ENCODE data around the gene PTGES3L. TPM values are rescaled to one million over a fixed set of nuclear protein-coding genes. Genes with fewer than 3 reads are reported as not detected.

The PTGES3L gene
- total and polyA plus RNA-seq, 2 of the 13 experiments (the other 11 are each of a cell fraction or from before 2014, with no cell fraction given) = 1.2 to 2.9 TPM

DNA sequence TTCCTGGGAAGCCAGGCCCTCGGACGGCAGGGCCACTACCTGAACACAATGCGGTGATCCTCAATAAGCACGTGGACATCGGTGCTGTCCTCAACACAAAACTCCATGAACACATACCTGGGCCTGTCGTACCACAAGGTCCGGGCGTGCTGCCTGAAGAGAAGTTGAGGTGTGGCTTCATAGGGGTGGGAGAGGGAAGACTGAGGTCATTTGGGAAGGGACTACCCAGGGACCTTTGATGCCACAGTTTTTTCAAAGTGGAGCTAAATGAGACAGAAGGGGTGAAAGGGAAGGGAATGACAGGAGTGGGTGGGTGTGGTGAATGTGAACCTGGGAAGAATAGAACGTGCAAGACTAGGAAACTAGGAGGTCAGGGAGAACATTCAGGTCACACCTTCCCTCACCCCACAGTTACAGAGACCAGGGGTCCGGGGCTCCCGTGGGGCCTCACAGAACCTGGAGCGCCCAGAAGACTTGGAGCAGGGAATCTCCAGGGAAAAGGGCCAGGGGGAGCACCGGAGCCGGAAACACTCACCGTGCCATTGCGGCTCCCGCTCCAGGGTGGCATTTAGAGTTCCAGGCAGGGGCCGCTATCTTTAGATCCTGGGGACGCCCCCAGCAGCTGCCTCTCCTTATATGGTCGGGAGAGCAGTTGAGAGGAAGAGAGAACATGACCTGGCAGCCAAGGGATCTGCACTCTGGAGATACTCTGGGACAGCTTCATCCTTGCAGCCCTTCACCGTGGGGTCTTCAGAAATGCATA is at the start of gene PTGES3L (continued):
- TF ChIP-seq, protein P1, sequence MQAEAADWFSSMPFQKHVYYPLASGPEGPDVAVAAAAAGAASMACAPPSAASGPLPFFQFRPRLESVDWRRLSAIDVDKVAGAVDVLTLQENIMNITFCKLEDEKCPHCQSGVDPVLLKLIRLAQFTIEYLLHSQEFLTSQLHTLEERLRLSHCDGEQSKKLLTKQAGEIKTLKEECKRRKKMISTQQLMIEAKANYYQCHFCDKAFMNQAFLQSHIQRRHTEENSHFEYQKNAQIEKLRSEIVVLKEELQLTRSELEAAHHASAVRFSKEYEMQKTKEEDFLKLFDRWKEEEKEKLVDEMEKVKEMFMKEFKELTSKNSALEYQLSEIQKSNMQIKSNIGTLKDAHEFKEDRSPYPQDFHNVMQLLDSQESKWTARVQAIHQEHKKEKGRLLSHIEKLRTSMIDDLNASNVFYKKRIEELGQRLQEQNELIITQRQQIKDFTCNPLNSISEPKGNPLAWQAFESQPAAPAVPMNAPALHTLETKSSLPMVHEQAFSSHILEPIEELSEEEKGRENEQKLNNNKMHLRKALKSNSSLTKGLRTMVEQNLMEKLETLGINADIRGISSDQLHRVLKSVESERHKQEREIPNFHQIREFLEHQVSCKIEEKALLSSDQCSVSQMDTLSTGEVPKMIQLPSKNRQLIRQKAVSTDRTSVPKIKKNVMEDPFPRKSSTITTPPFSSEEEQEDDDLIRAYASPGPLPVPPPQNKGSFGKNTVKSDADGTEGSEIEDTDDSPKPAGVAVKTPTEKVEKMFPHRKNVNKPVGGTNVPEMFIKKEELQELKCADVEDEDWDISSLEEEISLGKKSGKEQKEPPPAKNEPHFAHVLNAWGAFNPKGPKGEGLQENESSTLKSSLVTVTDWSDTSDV (CRISPR knock-in tag; IDR thresholded peaks at IDR 0.05) = peak; percentile 73; the same call in 1 of the 2 replicates
- peak; percentile 95 for TF ChIP-seq SRF (IDR thresholded peaks at IDR 0.05; ENCODE audit: low read depth, low read length)
- 0 out of 2 replicates have a peak, but pooled peaks have one; percentile 9 for TF ChIP-seq BHLHE40 (IDR thresholded peaks at IDR 0.05; ENCODE audit: low read length)
- TF ChIP-seq TAF1 (CRISPR knock-in tag; IDR thresholded peaks at IDR 0.05) = no peak
- TF ChIP-seq, protein P2, sequence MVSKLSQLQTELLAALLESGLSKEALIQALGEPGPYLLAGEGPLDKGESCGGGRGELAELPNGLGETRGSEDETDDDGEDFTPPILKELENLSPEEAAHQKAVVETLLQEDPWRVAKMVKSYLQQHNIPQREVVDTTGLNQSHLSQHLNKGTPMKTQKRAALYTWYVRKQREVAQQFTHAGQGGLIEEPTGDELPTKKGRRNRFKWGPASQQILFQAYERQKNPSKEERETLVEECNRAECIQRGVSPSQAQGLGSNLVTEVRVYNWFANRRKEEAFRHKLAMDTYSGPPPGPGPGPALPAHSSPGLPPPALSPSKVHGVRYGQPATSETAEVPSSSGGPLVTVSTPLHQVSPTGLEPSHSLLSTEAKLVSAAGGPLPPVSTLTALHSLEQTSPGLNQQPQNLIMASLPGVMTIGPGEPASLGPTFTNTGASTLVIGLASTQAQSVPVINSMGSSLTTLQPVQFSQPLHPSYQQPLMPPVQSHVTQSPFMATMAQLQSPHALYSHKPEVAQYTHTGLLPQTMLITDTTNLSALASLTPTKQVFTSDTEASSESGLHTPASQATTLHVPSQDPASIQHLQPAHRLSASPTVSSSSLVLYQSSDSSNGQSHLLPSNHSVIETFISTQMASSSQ (IDR thresholded peaks at IDR 0.05; ENCODE audit: low read depth) = no peak
- TF ChIP-seq, protein P2 (CRISPR knock-in tag; IDR thresholded peaks at IDR 0.05; ENCODE audit: borderline replicate concordance) = peak; percentile 36; the same call in 1 of the 2 replicates
- TF ChIP-seq, protein P3, sequence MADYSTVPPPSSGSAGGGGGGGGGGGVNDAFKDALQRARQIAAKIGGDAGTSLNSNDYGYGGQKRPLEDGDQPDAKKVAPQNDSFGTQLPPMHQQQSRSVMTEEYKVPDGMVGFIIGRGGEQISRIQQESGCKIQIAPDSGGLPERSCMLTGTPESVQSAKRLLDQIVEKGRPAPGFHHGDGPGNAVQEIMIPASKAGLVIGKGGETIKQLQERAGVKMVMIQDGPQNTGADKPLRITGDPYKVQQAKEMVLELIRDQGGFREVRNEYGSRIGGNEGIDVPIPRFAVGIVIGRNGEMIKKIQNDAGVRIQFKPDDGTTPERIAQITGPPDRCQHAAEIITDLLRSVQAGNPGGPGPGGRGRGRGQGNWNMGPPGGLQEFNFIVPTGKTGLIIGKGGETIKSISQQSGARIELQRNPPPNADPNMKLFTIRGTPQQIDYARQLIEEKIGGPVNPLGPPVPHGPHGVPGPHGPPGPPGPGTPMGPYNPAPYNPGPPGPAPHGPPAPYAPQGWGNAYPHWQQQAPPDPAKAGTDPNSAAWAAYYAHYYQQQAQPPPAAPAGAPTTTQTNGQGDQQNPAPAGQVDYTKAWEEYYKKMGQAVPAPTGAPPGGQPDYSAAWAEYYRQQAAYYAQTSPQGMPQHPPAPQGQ (CRISPR knock-in tag; IDR thresholded peaks at IDR 0.05; ENCODE audit: borderline replicate concordance) = no peak
- TF ChIP-seq, protein P4, sequence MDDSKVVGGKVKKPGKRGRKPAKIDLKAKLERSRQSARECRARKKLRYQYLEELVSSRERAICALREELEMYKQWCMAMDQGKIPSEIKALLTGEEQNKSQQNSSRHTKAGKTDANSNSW (CRISPR knock-in tag; IDR thresholded peaks at IDR 0.05; ENCODE audit: borderline replicate concordance) = no peak
- TF ChIP-seq, protein P5, sequence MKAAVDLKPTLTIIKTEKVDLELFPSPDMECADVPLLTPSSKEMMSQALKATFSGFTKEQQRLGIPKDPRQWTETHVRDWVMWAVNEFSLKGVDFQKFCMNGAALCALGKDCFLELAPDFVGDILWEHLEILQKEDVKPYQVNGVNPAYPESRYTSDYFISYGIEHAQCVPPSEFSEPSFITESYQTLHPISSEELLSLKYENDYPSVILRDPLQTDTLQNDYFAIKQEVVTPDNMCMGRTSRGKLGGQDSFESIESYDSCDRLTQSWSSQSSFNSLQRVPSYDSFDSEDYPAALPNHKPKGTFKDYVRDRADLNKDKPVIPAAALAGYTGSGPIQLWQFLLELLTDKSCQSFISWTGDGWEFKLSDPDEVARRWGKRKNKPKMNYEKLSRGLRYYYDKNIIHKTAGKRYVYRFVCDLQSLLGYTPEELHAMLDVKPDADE (CRISPR knock-in tag; IDR thresholded peaks at IDR 0.05) = no peak
- TF ChIP-seq ZNF644 (CRISPR knock-in tag; IDR thresholded peaks at IDR 0.05; ENCODE audit: low read depth) = 0 out of 2 replicates have a peak, but pooled peaks have one; percentile 5
- TF ChIP-seq, protein P6, sequence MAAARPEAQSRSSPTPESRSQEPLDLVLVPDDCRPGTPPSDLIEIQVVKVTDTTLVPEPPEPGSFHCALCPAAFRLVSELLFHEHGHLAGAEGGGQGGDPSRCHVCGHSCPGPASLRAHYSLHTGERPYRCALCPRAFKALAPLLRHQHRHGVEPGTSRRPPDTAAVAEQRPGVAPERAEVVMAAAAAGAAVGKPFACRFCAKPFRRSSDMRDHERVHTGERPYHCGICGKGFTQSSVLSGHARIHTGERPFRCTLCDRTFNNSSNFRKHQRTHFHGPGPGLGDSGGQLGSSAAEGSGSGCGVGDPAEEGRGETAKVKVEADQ (CRISPR knock-in tag; IDR thresholded peaks at IDR 0.05; ENCODE audit: borderline replicate concordance) = no peak
- TF ChIP-seq, protein P7, sequence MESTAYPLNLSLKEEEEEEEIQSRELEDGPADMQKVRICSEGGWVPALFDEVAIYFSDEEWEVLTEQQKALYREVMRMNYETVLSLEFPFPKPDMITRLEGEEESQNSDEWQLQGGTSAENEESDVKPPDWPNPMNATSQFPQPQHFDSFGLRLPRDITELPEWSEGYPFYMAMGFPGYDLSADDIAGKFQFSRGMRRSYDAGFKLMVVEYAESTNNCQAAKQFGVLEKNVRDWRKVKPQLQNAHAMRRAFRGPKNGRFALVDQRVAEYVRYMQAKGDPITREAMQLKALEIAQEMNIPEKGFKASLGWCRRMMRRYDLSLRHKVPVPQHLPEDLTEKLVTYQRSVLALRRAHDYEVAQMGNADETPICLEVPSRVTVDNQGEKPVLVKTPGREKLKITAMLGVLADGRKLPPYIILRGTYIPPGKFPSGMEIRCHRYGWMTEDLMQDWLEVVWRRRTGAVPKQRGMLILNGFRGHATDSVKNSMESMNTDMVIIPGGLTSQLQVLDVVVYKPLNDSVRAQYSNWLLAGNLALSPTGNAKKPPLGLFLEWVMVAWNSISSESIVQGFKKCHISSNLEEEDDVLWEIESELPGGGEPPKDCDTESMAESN (CRISPR knock-in tag; conservative IDR thresholded peaks at IDR 0.05) = no peak
- peak; percentile 20; the same call in 1 of the 2 replicates for TF ChIP-seq ZNF430 (CRISPR knock-in tag; IDR thresholded peaks at IDR 0.05)
- peak; percentile 39; the same call in 1 of the 2 replicates for TF ChIP-seq PHF21A (CRISPR knock-in tag; IDR thresholded peaks at IDR 0.05)

Data from HepG2 (cell line).